NK-92 (cell line): Measurements from ENCODE around the gene DPPA5.
"Not testable (repeated sequence)": the region's sequence is repeated elsewhere in the genome, so short reads cannot be mapped to it uniquely, and the experiment has no call there.

ENCODE experiments used
- DNase-seq: peaks from one replicate; lab custom pipeline; 2025; ENCODE audit not compliant: unreplicated experiment; lab: John Stamatoyannopoulos, UW

DPPA5 gene

GRCh38 chr6:73353636-73354593 lies at the start of gene DPPA5:
Gene DPPA5 (minus strand): TSS chr6:73354276. CDS start chr6:73354225, 51 bp downstream.
- no peak for DNase-seq

- no peak for DNase-seq
Measured at GRCh38 chr6:73400656-73401055, 46.6 kb upstream of the DPPA5 start.

GRCh38 chr6:73395875-73396274 lies 41.8 kb upstream of the DPPA5 start:
- no peak for DNase-seq

GRCh38 chr6:73394577-73395354 lies 40.7 kb upstream of the DPPA5 start, which contains the start of gene DDX43:
Gene DDX43 (plus strand): TSS chr6:73394828. CDS start chr6:73394906, 78 bp downstream.
- DNase-seq = no peak

- no peak for DNase-seq
Measured at GRCh38 chr6:73393278-73393677, 39.2 kb upstream of the DPPA5 start.

- not testable (repeated sequence) for DNase-seq
Measured at GRCh38 chr6:73392188-73392587, 38.1 kb upstream of the DPPA5 start.

GRCh38 chr6:73391675-73392074 lies 37.6 kb upstream of the DPPA5 start:
- no peak for DNase-seq

GRCh38 chr6:73389854-73390253 lies 35.8 kb upstream of the DPPA5 start:
- DNase-seq = no peak

- DNase-seq = no peak
Measured at GRCh38 chr6:73388800-73389512, 34.9 kb upstream of the DPPA5 start.

GRCh38 chr6:73388433-73388799 lies 34.3 kb upstream of the DPPA5 start:
- no peak for DNase-seq

- DNase-seq = no peak
Measured at GRCh38 chr6:73382462-73383113, 28.5 kb upstream of the DPPA5 start.

GRCh38 chr6:73381531-73381930 lies 27.5 kb upstream of the DPPA5 start:
- not testable (repeated sequence) for DNase-seq

- DNase-seq = no peak
Measured at GRCh38 chr6:73377225-73377624, 23.1 kb upstream of the DPPA5 start.

- no peak for DNase-seq
Measured at GRCh38 chr6:73375216-73375615, 21.1 kb upstream of the DPPA5 start.

- no peak for DNase-seq
Measured at GRCh38 chr6:73372516-73372915, 18.4 kb upstream of the DPPA5 start.

GRCh38 chr6:73371984-73372383 lies 17.9 kb upstream of the DPPA5 start:
- DNase-seq = no peak

GRCh38 chr6:73369563-73369962 lies 15.5 kb upstream of the DPPA5 start, which contains the start of gene OOEP:
Gene OOEP (minus strand): TSS chr6:73369897. CDS start chr6:73369792, 105 bp downstream.
- DNase-seq = no peak

- no peak for DNase-seq
Measured at GRCh38 chr6:73369157-73369556, 15.1 kb upstream of the DPPA5 start.

GRCh38 chr6:73368675-73369074 lies 14.6 kb upstream of the DPPA5 start:
- no peak for DNase-seq

GRCh38 chr6:73367761-73368355 lies 13.8 kb upstream of the DPPA5 start:
- DNase-seq = no peak
